ENCODE measurements around the gene CDK10. TPM values are rescaled to one million over a fixed set of nuclear protein-coding genes. Genes with fewer than 3 reads are reported as not detected.

The CDK10 gene
- total RNA-seq, 1 experiment from 2014 or later = 35.1 TPM

DNA sequence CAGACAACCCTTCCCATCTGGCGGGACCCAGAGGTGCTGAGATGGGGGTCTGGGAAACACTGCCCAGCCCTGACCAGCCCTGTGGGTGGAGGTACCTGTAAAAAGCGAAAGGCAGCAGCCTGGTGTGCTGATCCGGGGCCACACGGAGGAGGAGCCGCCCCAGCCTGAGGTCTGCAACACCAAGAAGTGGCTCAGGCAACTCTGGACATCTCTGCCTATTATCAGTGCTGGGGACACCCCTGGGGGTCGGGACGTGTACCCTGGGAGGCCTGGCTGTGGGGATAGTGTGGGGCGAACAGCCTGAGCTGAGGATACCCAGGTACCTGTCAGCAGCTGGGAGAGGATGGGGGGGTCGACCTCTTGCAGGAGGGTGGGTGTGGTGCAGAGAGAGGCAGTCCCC, 52.9 kb downstream of the CDK10 start:
- no peak overlapping the region for H3K4me3 ChIP-seq
- H3K9me3 ChIP-seq (replicated peaks) = no peaks in the 10 kb centered on the region
- no peaks in the 10 kb centered on the region for H3K4me1 ChIP-seq
- H3K27ac ChIP-seq = no peak overlapping the region
- no peak for DNase-seq
- H3K36me3 ChIP-seq = peaks cover 73% of the 10 kb centered on the region
- H3K27me3 ChIP-seq = no peaks in the 10 kb centered on the region

GRCh38 chr16:89741342-89742014, 55.0 kb downstream of the CDK10 start:
- peaks cover 63% of the 10 kb centered on the region for H3K36me3 ChIP-seq
- no peak overlapping the region for H3K4me3 ChIP-seq
- no peak for DNase-seq
- H3K27ac ChIP-seq = no peak overlapping the region
- H3K9me3 ChIP-seq (replicated peaks) = no peaks in the 10 kb centered on the region
- H3K4me1 ChIP-seq = no peaks in the 10 kb centered on the region
- H3K27me3 ChIP-seq = no peaks in the 10 kb centered on the region

DNA sequence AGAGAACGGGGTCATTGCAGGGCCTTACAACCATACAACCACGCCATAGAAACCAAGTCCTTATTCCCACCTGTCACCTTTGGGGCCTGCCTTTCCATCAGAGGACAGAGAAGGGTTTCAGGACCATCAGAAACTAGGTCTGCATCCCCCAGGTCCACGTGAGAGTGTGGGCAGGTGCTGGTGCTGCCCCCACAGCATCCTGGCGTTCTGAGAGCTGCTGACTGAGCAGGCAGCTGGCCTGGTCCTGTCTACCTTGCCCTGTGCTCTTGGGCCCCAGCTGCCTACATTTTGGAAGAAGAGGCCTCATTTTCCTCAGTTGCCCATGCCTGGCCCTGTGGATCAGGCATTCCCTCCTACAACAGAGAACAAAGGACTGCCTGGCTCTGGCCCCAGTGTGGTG, 56.5 kb downstream of the CDK10 start:
- Histone ChIP-seq H3K4me3 (no peak overlapping the region), H3K36me3 (peaks cover 61% of the 10 kb centered on the region), H3K27me3 (no peaks in the 10 kb centered on the region), H3K9me3 (replicated peaks) (no peaks in the 10 kb centered on the region), H3K27ac (no peak overlapping the region), H3K4me1 (no peaks in the 10 kb centered on the region)
- DNase-seq = no peak

GRCh38 chr16:89744813-89745212, 58.3 kb downstream of the CDK10 start:
- Histone ChIP-seq H3K9me3 (replicated peaks) (no peaks in the 10 kb centered on the region), H3K4me1 (no peaks in the 10 kb centered on the region), H3K27me3 (no peaks in the 10 kb centered on the region), H3K36me3 (peaks cover 45% of the 10 kb centered on the region), H3K27ac (no peak overlapping the region), H3K4me3 (no peak overlapping the region)
- no peak for DNase-seq

Other genes with a start within 250 kb of the CDK10 start
- 105 and 116 TPM in 2 replicates for gene ANKRD11, start 196.1 kb upstream of the CDK10 start, total RNA-seq (2014; rRNA removed; shearing (Covaris generic))
- gene SPG7, start 178.3 kb upstream of the CDK10 start, total RNA-seq (2014; rRNA removed; shearing (Covaris generic)) = 137 and 161 TPM in 2 replicates
- gene RPL13, start 126.0 kb upstream of the CDK10 start, total RNA-seq (2014; rRNA removed; shearing (Covaris generic)) = 5,665 and 6,596 TPM in 2 replicates
- not detected in 2 replicates for gene CPNE7, start 110.9 kb upstream of the CDK10 start, total RNA-seq (2014; rRNA removed; shearing (Covaris generic))
- gene DPEP1, start 73.0 kb upstream of the CDK10 start, total RNA-seq (2014; rRNA removed; shearing (Covaris generic)) = 1.6 and 1.7 TPM in 2 replicates
- 71.1 and 75.6 TPM in 2 replicates for gene CHMP1A, start 29.0 kb upstream of the CDK10 start, total RNA-seq (2014; rRNA removed; shearing (Covaris generic))
- gene SPATA33, start 28.9 kb upstream of the CDK10 start, total RNA-seq (2014; rRNA removed; shearing (Covaris generic)) = 9.9 and 12.7 TPM in 2 replicates
- gene SPATA2L, start 15.0 kb downstream of the CDK10 start, total RNA-seq (2014; rRNA removed; shearing (Covaris generic)) = 6.0 and 7.2 TPM in 2 replicates
- gene VPS9D1, start 34.2 kb downstream of the CDK10 start, total RNA-seq (2014; rRNA removed; shearing (Covaris generic)) = 2.2 and 2.5 TPM in 2 replicates
- gene ZNF276, start 34.8 kb downstream of the CDK10 start, total RNA-seq (2014; rRNA removed; shearing (Covaris generic)) = 12.2 and 13.3 TPM in 2 replicates
- 46.1 and 60.2 TPM in 2 replicates for gene FANCA, start 130.0 kb downstream of the CDK10 start, total RNA-seq (2014; rRNA removed; shearing (Covaris generic))
- 1.5 and 2.7 TPM in 2 replicates for gene SPIRE2, start 141.8 kb downstream of the CDK10 start, total RNA-seq (2014; rRNA removed; shearing (Covaris generic))
- 60.0 and 65.9 TPM in 2 replicates for gene TCF25, start 186.9 kb downstream of the CDK10 start, total RNA-seq (2014; rRNA removed; shearing (Covaris generic))
- gene MC1R, start 232.2 kb downstream of the CDK10 start, total RNA-seq (2014; rRNA removed; shearing (Covaris generic)) = 1.6 and 1.7 TPM in 2 replicates
- 47.0 and 48.3 TPM in 2 replicates for gene TUBB3, start 236.7 kb downstream of the CDK10 start, total RNA-seq (2014; rRNA removed; shearing (Covaris generic))

Measured in SJCRH30 (cell line).